CD4-positive, alpha-beta T cell treated with Interleukin-17A for 1 hour (primary cell): ENCODE measurements around the gene RGS18.
"Not testable (repeated sequence)": the region's sequence is repeated elsewhere in the genome, so short reads cannot be mapped to it uniquely, and the experiment has no call there.

Experiments
- DNase-seq: peaks from one replicate; pipeline ENCODE4 v3.0.0-alpha.2; 2020

The RGS18 gene

DNA sequence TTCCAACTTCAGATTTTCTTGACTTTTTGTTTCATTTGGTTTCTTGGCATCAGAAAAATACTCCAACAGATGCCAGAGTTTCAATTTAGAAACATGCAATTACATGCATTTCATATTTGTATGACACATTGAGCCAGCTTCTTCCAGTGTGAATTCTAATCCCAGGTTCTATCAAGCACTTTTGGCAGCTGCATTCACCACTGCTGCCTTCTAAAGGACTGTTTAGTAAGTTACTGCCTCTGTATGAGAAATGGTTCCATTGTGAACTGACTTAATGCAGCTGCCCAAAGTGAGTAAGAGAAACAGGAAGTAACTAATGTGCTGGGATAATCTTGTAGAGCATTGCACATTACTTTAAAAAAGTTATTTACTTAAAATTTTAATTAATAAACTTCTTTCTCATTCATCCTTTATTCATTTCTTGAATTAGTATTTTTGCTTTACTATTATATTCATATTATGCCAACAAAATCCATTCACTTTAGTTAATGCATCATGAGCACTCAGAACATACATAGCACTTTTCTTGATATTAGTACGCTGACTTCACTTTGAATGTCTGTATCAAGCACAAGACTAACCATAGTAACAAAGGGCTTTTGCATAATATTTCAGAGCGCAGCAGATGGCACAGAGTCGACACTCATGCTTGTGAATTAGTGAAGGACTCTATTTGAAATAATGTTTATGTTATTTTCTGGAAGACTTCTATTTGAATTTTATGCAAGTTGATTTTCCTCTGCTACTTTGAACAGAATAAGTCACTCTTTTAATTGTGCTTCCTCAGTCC, 9.8 kb downstream of the RGS18 start:
- no peak for DNase-seq

DNA sequence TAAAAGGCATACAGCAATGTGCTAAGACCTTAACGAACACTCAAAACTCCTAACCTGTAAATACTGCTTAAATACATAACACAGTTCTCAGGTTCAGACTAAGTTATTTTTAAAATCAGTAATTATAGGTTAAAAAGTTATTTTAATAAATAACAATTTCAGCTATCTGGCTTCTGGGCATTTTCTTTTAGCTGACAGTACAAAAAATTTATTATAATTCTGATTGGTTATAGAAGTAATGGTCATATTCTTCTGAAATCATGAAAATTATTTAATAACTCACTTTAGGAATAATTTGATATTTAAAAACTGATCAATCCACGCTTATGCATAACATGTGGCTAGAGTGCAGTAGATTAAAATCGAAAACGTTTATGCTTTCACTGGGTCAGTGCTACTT, 10.7 kb downstream of the RGS18 start:
- no peak for DNase-seq

DNA sequence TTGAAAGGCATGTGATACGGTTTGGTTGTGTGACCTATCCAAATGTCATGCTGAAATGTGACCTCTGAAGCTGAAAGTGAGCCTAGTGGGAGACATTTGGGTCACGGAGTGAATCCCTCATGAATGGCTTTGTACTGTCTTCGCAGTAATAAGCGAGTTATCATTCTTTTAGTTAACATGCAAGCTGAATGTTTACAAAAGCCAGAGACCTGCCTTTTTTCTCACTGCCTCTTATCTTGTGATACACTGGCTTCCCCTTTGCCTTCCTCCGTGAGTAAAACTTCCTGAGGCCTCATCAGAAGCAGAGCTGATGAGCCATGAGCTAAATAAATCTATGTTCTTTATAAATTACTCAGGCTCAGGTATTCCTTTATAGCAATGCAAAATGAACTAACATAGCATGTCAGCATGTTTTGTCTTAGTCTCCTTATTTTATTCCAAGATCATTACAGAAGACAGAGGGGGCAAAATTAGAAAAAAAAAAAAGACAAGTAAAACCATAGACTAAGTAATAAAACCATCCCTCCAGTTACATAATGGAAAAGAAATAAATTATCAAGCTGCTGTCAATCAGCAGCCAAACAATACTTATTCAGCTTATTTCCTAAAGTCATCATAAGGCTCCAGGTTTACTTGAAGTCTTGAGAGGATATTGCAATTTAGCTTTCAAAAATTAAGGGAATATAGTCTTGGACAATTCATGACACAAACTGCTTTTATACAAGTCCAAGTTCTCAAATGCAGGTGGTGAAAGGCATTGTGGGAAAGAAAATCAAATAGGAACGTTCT, 12.1 kb downstream of the RGS18 start:
- no peak for DNase-seq

DNA sequence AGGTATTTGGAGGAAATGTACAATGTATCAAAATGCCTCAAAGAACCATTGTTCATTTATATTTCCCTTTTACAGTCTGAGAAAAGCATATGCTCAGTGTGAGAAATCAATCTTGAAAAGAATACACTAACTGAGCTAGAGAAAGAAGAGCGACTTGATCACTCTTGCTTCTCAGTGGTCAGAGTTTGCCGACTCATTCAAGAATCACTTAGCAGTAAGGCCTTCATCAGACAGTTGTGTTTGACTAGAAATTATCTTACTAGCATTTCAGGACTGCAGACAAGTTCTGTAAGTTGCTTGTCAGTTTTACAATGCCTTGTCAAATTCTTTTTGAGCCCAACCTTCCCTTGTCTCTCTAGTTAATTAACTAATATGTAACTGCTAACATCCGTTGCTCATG, 12.9 kb downstream of the RGS18 start:
- DNase-seq = no peak

DNA sequence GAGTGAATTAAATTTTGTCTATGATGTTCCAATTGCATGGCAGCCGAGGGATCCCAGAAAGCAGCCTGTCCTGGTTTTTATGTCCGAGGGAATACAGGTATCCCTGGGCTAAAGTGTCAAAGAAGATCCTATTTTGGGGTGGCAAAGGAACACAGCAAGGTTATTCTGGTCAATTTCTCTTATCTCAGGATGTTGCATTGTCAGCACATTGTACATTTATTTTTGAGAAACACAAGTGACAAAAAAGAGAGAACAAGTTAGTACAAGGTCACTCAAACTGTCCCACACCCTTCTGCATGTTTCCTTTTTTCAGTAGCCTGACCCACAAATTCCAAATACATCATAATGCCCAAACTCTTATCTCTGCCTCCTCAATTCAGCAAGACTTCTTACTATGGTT, 17.7 kb downstream of the RGS18 start:
- no peak for DNase-seq

DNA sequence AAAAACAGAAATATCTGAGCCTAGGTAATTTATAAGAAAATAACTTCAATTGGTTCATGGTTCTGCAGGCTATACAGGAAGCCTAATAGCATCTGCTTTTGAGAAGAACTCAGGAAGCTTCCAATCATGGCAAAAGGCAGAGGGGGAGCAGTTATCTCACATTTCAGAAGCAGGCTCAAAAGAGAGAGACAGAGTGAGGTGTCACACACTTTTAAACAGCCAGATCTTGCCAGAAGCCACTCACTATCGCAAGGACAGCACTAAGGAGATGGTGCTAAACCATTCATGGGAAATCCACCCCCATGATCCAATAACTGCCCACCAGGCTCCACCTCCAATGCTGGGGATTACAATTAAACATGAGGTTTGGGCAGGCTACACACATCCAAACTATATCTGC, 25.5 kb downstream of the RGS18 start:
- no peak for DNase-seq

DNA sequence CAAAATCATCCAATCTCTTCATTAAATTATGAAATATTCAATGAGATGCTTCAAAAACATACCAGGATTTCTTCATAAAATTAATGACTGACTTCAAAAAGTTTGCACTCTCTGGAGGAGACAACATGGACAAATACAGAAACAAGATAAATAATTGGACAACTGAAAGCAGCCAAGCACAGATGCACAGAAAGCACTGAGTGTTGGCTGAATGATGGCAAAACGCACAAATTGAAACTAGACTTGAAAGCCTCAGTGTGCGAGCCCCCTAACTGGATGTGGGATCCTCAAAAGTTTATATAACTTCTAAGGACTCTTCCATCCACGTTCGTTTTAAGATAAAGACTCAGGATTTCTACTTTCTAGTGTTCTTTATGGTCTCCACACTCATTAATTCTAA, 27.9 kb downstream of the RGS18 start:
- DNase-seq = no peak

DNA sequence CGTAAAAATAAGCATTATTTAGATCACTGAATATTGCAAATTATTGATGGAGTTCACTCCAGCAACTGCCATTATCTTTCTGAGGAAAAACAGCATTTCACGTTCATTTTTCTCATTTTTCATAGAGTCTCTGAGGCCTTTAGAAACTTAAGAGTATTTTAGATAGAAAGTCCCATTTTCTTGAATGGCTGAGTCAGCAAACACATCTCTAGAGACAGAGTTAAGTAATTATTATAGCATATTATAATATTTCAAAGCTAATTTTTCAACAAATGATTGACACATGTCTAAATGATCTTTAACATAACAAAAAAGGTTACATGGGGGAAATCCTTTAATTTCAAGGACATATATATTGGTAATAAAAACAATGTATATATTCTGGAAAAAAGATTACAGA, 31.8 kb downstream of the RGS18 start:
- no peak for DNase-seq

DNA sequence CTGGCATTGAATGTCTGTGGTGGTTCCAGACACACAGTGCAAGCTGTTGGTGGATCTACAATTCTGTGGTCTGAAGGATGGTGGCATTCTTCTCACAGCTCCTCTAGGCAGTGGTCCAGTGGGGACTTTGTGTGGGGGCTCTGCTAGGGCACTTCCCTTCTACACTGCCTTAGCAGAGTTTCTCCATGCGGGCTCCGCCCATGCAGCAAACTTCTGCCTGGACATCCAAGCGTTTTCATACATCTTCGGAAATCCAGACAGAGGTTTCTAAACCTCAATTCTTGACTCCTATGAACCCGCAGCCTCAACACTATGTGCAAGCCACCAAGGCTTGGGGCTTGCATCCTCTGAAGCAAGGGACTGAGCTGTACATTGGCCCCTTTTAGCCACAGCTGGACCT, 43.0 kb downstream of the RGS18 start:
- DNase-seq = no peak

DNA sequence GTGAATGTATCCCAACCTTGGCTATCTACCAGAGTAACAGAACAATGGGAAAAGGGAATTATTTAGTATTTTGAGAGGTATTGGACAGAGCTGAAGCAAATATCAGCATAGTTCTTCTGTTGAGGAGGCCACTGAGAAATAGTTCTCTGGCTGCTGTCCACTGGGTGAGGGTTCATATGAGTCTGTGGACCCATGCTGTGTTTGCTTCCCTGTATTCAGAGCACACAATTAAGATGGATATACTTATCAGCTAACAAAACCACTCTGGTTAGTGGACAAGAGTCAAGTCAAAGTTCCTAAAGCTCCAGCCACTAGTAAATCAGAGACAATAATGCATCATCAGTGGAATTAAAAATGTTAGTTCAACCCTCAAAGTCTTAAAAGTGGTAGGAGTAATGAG, 66.1 kb downstream of the RGS18 start:
- no peak for DNase-seq

DNA sequence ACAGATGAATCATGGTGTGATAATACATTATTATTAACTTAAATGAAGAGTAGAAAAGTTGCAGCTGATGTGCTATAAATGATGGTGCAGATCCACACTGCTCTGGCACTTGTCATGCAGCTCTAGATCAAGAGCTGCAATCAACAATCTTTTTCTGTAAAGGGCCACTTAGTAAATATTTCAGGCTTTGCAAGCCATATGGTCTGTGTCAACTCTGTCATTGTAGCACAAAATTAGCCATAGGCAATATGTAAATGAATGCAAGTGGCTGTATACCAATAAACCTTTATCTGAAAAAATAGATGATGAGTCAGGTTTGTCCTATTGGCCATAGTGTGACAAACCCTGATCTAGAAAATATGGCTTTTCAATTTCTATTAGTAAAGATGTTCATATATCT, 66.6 kb downstream of the RGS18 start:
- no peak for DNase-seq

DNA sequence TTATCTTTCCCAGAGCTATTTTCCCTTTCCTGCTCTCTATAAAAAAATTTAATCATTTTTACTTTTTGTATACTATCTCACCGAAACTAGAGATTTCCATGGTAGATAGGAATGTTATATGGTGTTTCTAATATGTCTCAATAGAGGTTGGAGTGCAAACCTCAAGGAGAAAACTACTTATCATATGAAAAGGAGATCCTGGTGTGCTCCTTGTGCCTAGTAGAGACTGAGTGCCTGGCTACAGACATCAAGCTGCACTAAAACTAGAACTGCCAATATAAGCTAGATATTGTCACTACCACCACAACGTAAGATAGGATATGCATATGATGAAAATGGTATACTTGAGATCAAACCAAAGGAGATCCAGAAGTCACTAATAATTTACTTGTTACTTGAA, 67.0 kb downstream of the RGS18 start:
- DNase-seq = no peak

DNA sequence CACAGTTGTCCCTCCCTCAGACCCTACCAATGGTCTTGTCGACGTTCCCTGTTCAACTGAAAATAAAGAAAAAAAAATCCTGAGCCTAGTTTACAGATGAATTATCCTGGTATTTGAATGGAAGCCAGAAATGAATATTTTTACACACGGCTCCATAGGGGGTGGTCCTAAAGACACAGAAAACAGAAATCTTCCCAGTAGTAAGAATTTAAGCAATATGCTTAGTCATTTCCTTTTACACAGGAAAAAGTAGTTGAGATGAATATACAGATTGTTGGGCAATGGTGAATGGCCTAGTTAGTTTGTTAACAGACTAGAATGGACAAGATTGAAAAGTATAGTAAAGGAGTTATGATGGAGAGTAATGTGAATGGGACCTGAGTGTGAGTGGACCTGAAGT, 67.4 kb downstream of the RGS18 start:
- DNase-seq = no peak

DNA sequence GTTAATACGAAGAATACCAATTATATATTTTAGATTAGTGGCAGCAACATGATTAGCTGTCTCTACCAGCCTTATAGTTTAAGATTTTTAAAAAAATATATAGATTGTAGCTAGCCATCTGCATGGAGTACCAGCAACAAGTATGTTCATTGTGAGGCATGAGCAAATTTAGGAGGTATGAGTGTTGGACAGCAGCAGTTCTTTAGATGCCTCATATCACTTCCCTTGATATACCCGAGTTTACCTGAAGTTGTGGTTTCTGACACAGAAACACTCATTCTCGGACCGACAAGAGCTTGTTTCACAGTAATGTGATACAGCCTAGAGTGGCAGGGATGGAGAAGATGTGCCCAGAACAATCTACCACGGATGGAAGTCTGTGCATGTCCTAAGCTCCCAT, 69.1 kb downstream of the RGS18 start:
- DNase-seq = no peak

DNA sequence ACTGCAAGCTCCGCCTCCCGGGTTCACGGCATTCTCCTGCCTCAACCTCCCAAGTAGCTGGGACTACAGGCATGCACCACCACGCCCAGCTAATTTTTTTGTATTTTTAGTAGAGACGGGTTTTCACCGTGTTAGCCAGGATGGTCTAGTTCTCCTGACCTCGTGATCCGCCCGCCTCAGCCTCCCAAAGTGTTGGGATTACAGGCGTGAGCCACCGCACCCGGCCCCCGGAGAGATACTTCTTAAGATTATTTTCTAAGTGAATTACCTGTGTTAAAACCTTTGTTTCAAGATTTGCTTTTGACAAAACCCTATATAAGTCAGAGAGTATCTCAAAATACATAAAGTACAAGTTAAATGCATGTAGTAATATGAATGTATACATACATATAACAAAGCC, 69.7 kb downstream of the RGS18 start:
- not testable (repeated sequence) for DNase-seq

DNA sequence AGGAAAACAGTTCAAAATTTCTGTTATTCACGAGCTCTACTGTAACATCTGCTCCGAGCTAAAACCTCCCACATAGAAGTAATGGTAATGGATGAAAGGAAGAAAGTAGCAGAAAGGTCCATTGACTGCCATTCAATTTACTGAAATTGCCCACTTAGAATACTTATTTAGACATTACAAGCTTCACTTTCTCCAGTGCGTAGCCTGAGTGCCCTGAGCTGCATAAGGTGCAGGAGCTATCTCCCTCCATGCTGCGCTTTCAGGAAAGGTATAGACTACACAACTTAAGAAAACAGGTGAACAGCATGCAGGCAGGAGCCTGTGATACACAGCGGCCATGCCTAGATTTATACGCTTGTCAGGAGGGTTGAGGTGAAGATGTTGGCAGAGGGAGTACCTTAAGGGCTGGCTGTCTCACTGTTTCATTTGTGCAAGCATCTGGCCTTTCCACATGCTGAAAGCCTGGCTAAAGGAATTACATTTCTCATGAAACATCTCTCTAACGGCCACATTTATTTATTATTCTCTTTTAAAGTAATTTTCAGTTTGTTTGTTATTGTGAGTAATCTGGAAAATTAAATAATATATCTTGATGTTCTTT, 74.7 kb downstream of the RGS18 start:
- DNase-seq = no peak

DNA sequence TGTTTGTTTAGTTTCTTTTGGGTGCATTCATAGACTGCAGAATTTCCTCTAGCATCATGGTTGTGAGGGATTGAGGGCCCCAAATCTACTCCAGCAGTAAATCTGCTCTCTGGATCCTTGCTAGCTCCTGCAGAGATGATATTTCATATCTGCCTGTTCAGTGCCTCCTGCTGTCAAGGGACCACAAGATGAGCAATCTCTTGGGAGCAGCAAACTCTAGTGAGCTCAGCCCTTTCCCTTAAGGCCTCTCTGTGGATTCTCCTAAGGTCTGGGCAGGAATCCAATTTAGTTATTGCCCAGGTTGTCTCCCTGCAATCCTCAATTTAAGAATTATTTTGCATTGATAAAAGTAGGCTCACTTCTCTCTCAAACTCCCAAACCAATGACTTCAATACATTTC, 76.9 kb downstream of the RGS18 start:
- no peak for DNase-seq
